ENCODE results near the gene DNAJC1.
"Not testable (repeated sequence)": the region's sequence is repeated elsewhere in the genome, so short reads cannot be mapped to it uniquely, and the experiment has no call there.

DNAJC1 gene

GRCh38 chr10:21721000-21721665 lies 282.4 kb downstream of the DNAJC1 start:
- no peak for DNase-seq

- no peak for DNase-seq
Observed at GRCh38 chr10:21720090-21720489, 283.4 kb downstream of the DNAJC1 start.

DNA sequence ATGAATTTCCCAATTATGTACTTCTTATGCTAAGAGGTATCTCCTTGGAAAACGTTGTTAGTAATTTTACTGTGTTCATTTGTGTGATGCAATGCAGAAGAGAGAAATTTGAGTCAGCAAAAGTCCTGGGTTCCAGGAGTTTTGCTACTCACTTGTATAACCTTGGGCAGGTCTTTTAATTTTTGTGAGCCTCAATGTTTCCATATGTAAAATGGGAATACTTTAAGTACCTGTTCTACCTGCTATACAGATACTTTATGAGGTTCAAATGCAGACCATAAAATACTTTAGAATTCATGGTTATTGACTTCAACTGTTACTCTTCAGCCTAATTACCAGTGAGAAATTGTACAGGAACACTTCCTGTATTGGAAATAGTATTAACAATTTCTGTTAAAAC lies 284.0 kb downstream of the DNAJC1 start:
- DNase-seq: no peak

GRCh38 chr10:21717437-21718054 lies 286.0 kb downstream of the DNAJC1 start:
- DNase-seq: not testable (repeated sequence)

DNA sequence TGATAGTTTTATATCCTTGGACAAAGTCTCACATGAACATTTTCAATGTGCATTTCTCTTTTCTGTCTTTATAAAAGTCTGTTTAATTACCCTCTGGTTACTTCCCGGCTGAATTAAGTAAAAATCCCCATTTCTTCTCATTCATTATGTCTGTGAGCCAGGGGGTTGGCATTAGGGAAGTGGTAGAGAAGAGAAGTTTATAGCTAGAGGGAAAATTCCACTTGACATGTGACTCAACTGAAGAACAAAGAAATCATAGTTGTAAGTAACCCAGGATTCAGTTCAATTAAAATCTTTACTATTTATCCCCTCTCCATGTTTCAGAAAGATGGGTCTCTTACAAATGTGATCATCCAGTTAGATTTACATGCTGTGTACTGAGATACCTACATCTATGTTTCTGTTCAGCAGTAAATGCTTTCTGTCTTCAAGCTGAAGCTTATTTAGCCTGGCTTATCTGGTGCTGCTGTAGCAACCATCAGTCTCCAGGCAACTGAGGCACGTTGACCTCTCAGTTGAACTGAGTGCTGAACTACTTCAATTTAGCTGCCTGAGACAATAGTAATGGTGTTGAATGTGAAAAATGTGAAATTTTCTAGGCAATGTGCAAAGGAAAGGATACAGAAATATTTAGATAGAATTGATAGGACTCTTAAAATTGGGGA lies 287.9 kb downstream of the DNAJC1 start:
- DNase-seq: no peak

DNA sequence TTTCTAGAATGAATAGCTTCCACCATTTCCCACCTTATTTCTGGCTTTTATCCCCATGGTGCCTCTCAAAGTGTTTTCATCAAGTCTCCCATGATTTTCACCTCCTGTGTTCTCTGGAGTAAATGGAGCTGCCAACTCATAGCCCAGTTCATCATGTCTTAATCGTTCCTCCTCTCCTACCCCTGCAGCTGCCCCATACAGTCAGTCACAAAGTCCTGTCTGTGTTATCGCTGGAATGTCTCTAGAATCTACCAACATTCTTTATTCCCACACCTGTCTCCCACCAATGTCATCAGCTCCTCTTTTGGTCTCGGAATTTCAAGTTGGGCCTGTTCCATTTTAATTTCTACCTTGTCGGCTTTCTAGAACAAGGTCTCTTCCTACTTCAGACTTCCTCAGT lies 290.6 kb downstream of the DNAJC1 start:
- DNase-seq: no peak

DNA sequence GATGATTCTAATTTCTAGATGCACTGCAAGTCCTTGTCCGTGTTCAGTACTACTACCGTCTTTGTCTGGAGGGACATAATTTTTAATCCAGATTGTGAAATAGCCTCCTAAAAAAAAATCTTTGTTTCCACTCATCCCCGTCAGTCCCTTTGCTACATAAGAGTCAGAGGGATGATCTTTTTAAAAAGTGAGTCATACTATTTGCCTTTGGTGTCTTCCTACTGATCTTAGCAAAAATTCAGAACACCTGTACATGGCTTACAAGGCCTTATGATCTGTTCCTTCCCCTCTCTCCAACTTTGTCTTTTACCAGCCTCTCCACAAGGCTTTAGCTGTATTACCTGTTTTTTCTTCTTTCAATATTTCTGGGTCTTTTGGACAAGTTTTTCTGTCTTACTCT lies 296.0 kb downstream of the DNAJC1 start:
- DNase-seq: no peak

Data from GOT3 (cell line).